Measurements from ENCODE around the gene MIGA1.

- TF ChIP-seq ERF (CRISPR knock-in tag; IDR thresholded peaks at IDR 0.05) (no peak), CTCF (IDR thresholded peaks at IDR 0.05 in 2 of 3, conservative IDR thresholded peaks at IDR 0.05 in 1 of 3; ENCODE audit: insufficient read depth in 2 of 3, low read depth in 1 of 3, low read length in 3 of 3) (no peak)
Observed at GRCh38 chr1:77797991-77798390, 18.5 kb downstream of the MIGA1 start.

Measured in K562 (cell line).